ENCODE measurements around the gene FANCI.
"Not testable (repeated sequence)": the region's sequence is repeated elsewhere in the genome, so short reads cannot be mapped to it uniquely, and the experiment has no call there.

DNA sequence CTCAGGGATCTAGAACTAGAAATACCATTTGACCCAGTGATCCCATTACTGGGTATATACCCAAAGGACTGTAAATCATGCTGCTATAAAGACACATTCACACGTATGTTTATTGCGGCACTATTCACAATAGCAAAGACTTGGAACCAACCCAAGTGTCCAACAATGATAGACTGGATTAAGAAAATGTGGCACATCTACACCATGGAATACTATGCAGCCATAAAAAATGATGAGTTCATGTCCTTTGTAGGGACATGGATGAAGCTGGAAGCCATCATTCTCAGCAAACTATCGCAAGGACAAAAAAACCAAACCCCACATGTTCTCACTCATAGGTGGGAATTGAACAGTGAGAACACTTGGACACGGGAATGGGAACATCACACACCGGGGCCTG lies 6.4 kb downstream of the FANCI start:
- not testable (repeated sequence) for TF ChIP-seq KLF10, ZNF423, ZBTB1, RBAK, SP7 (tag by site-specific recombination; IDR thresholded peaks at IDR 0.05)
- TF ChIP-seq, protein P1, sequence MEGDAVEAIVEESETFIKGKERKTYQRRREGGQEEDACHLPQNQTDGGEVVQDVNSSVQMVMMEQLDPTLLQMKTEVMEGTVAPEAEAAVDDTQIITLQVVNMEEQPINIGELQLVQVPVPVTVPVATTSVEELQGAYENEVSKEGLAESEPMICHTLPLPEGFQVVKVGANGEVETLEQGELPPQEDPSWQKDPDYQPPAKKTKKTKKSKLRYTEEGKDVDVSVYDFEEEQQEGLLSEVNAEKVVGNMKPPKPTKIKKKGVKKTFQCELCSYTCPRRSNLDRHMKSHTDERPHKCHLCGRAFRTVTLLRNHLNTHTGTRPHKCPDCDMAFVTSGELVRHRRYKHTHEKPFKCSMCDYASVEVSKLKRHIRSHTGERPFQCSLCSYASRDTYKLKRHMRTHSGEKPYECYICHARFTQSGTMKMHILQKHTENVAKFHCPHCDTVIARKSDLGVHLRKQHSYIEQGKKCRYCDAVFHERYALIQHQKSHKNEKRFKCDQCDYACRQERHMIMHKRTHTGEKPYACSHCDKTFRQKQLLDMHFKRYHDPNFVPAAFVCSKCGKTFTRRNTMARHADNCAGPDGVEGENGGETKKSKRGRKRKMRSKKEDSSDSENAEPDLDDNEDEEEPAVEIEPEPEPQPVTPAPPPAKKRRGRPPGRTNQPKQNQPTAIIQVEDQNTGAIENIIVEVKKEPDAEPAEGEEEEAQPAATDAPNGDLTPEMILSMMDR (tag by site-specific recombination; IDR thresholded peaks at IDR 0.05) = not testable (repeated sequence)

Data from HEK293 (cell line).